GM12878 (cell line): ENCODE measurements around the gene VASH1. TPM values are rescaled to one million over a fixed set of nuclear protein-coding genes. Genes with fewer than 3 reads are reported as not detected.

Source experiments
- ATAC-seq: fragments of 200-7000 bp; cut with Tn5 transposase; 3 replicates; pipeline ENCODE4 v1.9.1; 2020; ENCODE audit warnings: mild to moderate bottlenecking, moderate library complexity
- BruUV-seq: library from RNA; stranded (reverse); fragments of 400-500 nt; replicated peaks from 2 replicates; lab custom pipeline; 2021; lab: Mats Ljungman, UMichigan
- CTCF ChIA-PET: fragments of 300-600 bp; sonication (Branson Sonifier 250); formaldehyde crosslinking; extraction: SDS; loops from one replicate; lab custom pipeline; 2021; ENCODE audit warnings: inconsistent platforms; lab: Yijun Ruan, JAX
- POLR2A ChIA-PET: fragments of 350-600 bp; formaldehyde crosslinking; extraction: SDS; loops from one replicate; lab custom pipeline; 2021; ENCODE audit warnings: inconsistent platforms; lab: Charles Lee
- RAD21 ChIA-PET: fragments of 300-600 bp; sonication (Branson Sonifier 250); formaldehyde crosslinking; loops from one replicate; lab custom pipeline; 2023; ENCODE audit warnings: antibody characterized with exemption; ENCODE audit not compliant: unreplicated experiment; lab: Charles Lee
- SMC1A ChIA-PET: fragments of 300-600 bp; sonication (Branson Sonifier 250); formaldehyde crosslinking; loops from one replicate; lab custom pipeline; 2023; ENCODE audit not compliant: unreplicated experiment, uncharacterized antibody; lab: Charles Lee
- DNase-seq: peaks from one replicate; pipeline ENCODE4 v3.0.0-alpha.2; 2011; ENCODE audit warnings: low read depth, low spot score
- FAIRE-seq: peaks from 3 replicates; lab custom pipeline; 2011; peaks lifted over from hg19 to GRCh38; lab: Jason Lieb, UNC
- H2AFZ ChIP-seq: 2 replicates; pipeline ENCODE4 v1.6.0; 2011; ENCODE audit warnings: low read depth, low read length, control low read depth; ENCODE audit not compliant: control insufficient read depth
- H3K27ac ChIP-seq: 2 replicates; pipeline ENCODE4 v1.5.1; 2011; ENCODE audit warnings: control low read depth; ENCODE audit not compliant: control insufficient read depth, insufficient read depth
- H3K27me3 ChIP-seq, 2 experiments: replicated peaks in 1 of 2; 2 replicates each; pipeline versions ENCODE4 v1.6.0 to v1.6.1; 2011; ENCODE audit warnings: low read length in 1 of 2; ENCODE audit not compliant: control insufficient read depth in 2 of 2, insufficient read depth in 2 of 2
- H3K36me3 ChIP-seq, 2 experiments: 2 replicates each; pipeline ENCODE4 v1.5.1; 2011; ENCODE audit warnings: low read length in 1 of 2; ENCODE audit not compliant: control insufficient read depth in 2 of 2, insufficient read depth in 2 of 2
- H3K4me1 ChIP-seq: 2 replicates; pipeline ENCODE4 v1.6.1; 2011; ENCODE audit warnings: mild to moderate bottlenecking, low read length, moderate library complexity, mixed read lengths; ENCODE audit not compliant: control insufficient read depth, insufficient read depth
- H3K4me2 ChIP-seq: 2 replicates; pipeline ENCODE4 v1.6.0; 2011; ENCODE audit warnings: control low read depth; ENCODE audit not compliant: control insufficient read depth, insufficient read depth
- H3K4me3 ChIP-seq: fragments of 200-600 bp; sonication (generic); 2 replicates; pipeline ENCODE4 v1.5.1; 2016
- H3K79me2 ChIP-seq: 2 replicates; pipeline ENCODE4 v1.6.0; 2011; ENCODE audit warnings: low read length; ENCODE audit not compliant: control insufficient read depth, insufficient read depth
- H3K9ac ChIP-seq: 2 replicates; pipeline ENCODE4 v1.8.0; 2011; ENCODE audit warnings: low read length, control low read depth, mixed read lengths; ENCODE audit not compliant: control insufficient read depth, insufficient read depth
- H3K9me3 ChIP-seq: replicated peaks from 3 replicates; pipeline ENCODE4 v1.5.1; 2011; ENCODE audit warnings: mild to moderate bottlenecking, low read length; ENCODE audit not compliant: control insufficient read depth, insufficient read depth
- H4K20me1 ChIP-seq: 2 replicates; pipeline ENCODE4 v1.6.0; 2011; ENCODE audit not compliant: control insufficient read depth, insufficient read depth
- ATF2 ChIP-seq: IDR thresholded peaks from 2 replicates; pipeline ENCODE4 v1.6.1; 2012; ENCODE audit warnings: low read length, inconsistent platforms
- HCFC1 ChIP-seq: fragments of 150-350 bp; IDR thresholded peaks from 2 replicates; pipeline ENCODE4 v1.6.1; 2014; ENCODE audit warnings: low read length
- HDAC2 ChIP-seq: fragments of 200-600 bp; sonication (generic); IDR thresholded peaks from 2 replicates; pipeline ENCODE4 v1.6.1; 2017
- HDGF ChIP-seq: fragments of 450-650 bp; IDR thresholded peaks from 2 replicates; pipeline ENCODE4 v1.6.1; 2016; ENCODE audit warnings: antibody characterized with exemption
- NBN ChIP-seq: fragments of 450-650 bp; IDR thresholded peaks from 2 replicates; pipeline ENCODE4 v1.6.1; 2016
- NFYA ChIP-seq: IDR thresholded peaks from 2 replicates; pipeline ENCODE4 v1.6.1; 2011; ENCODE audit warnings: low read depth, mild to moderate bottlenecking, low read length, improper control_type of control experiment, borderline replicate concordance
- NFYB ChIP-seq: IDR thresholded peaks from 2 replicates; pipeline ENCODE4 v1.6.1; 2011; ENCODE audit warnings: low read depth, mild to moderate bottlenecking, low read length, improper control_type of control experiment, moderate library complexity; ENCODE audit not compliant: insufficient read depth
- SRF ChIP-seq, 2 experiments: IDR thresholded peaks; 2 replicates each; pipeline ENCODE4 v1.6.1; 2011; ENCODE audit warnings: low read depth in 2 of 2, low read length in 2 of 2, mild to moderate bottlenecking in 1 of 2, moderate library complexity in 1 of 2
- TARDBP ChIP-seq: IDR thresholded peaks from 2 replicates; pipeline ENCODE4 v1.6.1; 2016; ENCODE audit warnings: borderline replicate concordance
- WRNIP1 ChIP-seq: IDR thresholded peaks from 2 replicates; pipeline ENCODE4 v1.6.1; 2011; ENCODE audit warnings: low read depth, low read length, improper control_type of control experiment, borderline replicate concordance
- ZSCAN29 ChIP-seq: fragments of 450-650 bp; IDR thresholded peaks from 2 replicates; pipeline ENCODE4 v1.6.1; 2017; ENCODE audit warnings: mild to moderate bottlenecking, moderate library complexity
- WGBS: methylation state at CpG from one replicate; pipeline ENCODE4 v1.1.6; 2016; ENCODE audit warnings: low lambda C conversion rate; ENCODE audit not compliant: insufficient replicate concordance, insufficient coverage; ENCODE audit errors: missing lambda C conversion rate; 5-methylcytosine and 5-hydroxymethylcytosine counted together
- in situ Hi-C: fragments of 300-500 bp; cut with MboI; formaldehyde crosslinking; loops from 9 replicates; pipeline ENCODE4 v1.14.3; 2018; ENCODE audit warnings: mixed read lengths
- intact Hi-C: fragments of 100-400 bp; cut with micrococcal nuclease; formaldehyde crosslinking; loops from one replicate; pipeline ENCODE4 v1.14.2; 2022; ENCODE audit not compliant: unreplicated experiment
- polyA plus RNA-seq, 11 experiments: library from polyadenylated mRNA; depleted of rRNA in 4 of 11; unstranded in 6 of 11; stranded (reverse) in 5 of 11; fragments of >200 nt; fragmentation: Nextera tagmentation in 4 of 11; fragmentation: Illumina TruSeq in 1 of 11; extraction: Ambion mirVana in 4 of 11; extraction: Trizol in 1 of 11; gene quantifications; 1 replicate in 1 of 11; 2 replicates in 10 of 11; pipeline versions ENCODE4 v1.2.1 to v1.2.3, GENCODE V29; 2011 to 2016; ENCODE audit warnings: inconsistent platforms in 2 of 11, missing spikeins in 2 of 11, low read depth in 1 of 11
- total RNA-seq, 4 experiments: library from RNA; depleted of rRNA in 3 of 4; stranded (reverse); fragments of >200 nt in 3 of 4; fragmentation: Illumina TruSeq in 1 of 4; extraction: Trizol in 1 of 4; gene quantifications; 2 replicates each; pipeline versions ENCODE4 v1.2.1 to v1.2.3, GENCODE V29; 2013 to 2021

VASH1 gene
- total and polyA plus RNA-seq, 10 of the 15 experiments (the other 5 are each of a cell fraction or from before 2014, with no cell fraction given) = 0.06 to 2.3 (median 0.53) TPM

GRCh38 chr14:76772300-76773187, 11.3 kb downstream of the VASH1 start:
- Histone ChIP-seq H3K9ac (no peak overlapping the region), H4K20me1 (no peaks in the 10 kb centered on the region; the same call in 1 of the 2 replicates), H3K9me3 (no peaks in the 10 kb centered on the region), H3K4me3 (no peak overlapping the region), H2AFZ (no peak overlapping the region), H3K27me3 (no peaks in the 10 kb centered on the region), H3K4me1 (peaks cover 13% of the 10 kb centered on the region), H3K36me3 (no peaks in the 10 kb centered on the region), H3K27ac (no peak overlapping the region), H3K79me2 (no peaks in the 10 kb centered on the region), H3K4me2 (no peak overlapping the region)
- ChIA-PET RAD21 (no interaction called here), POLR2A (interaction anchor here (1.3 kb wide), 1 partner anchor 11 kb away, joined by 3 read pairs; no protein-coding TSS in a partner anchor), SMC1A (interaction anchor here (0.8 kb wide), 1 partner anchor 62 kb away, joined by 3 read pairs; no protein-coding TSS in a partner anchor), CTCF (interaction anchor here (0.6 to 2.3 kb wide), 6 partner anchors 11 to 62 kb away, joined by 3 to 11 read pairs (median 4); partner anchors contain the start of gene ANGEL1)
- DNase-seq = no peak
- 56% methylated on average over 13 of the region's 13 CpGs for WGBS
- BruUV-seq = no TSS peak
- no peak for ATAC-seq
- FAIRE-seq = no peak
- TF ChIP-seq TARDBP (no peak), NBN (no peak), HDAC2 (no peak), NFYA (no peak), SRF (IDR thresholded peaks at IDR 0.05; ENCODE audit: low read depth in 2 of 2, low read length in 2 of 2) (no peak), ZSCAN29 (no peak), WRNIP1 (no peak), HDGF (no peak), NFYB (no peak), HCFC1 (no peak), ATF2 (no peak)
- in situ Hi-C loops (no loop called here), intact Hi-C loops (no loop called here)
